IPS-20b (cell line): ENCODE data around the gene PKP4.

Source experiments
- H3K27ac ChIP-seq: one replicate; pipeline ENCODE4 v1.5.1; 2013; ENCODE audit warnings: low read length
- H3K27me3 ChIP-seq: 2 replicates; pipeline ENCODE4 v1.6.1; 2013; ENCODE audit warnings: mild to moderate bottlenecking, low read length, inconsistent platforms; ENCODE audit not compliant: insufficient read depth
- H3K36me3 ChIP-seq: 2 replicates; pipeline ENCODE4 v1.6.1; 2013; ENCODE audit warnings: low read depth, mild to moderate bottlenecking, inconsistent platforms, low read length, moderate library complexity; ENCODE audit not compliant: insufficient read depth
- H3K4me1 ChIP-seq: 2 replicates; pipeline ENCODE4 v1.6.1; 2013; ENCODE audit warnings: mild to moderate bottlenecking, control low read depth, inconsistent platforms, low read length, moderate library complexity; ENCODE audit not compliant: insufficient read depth
- H3K4me3 ChIP-seq: 2 replicates; pipeline ENCODE4 v1.5.1; 2013; ENCODE audit warnings: mild to moderate bottlenecking, low read length, inconsistent platforms
- H3K9ac ChIP-seq: 2 replicates; pipeline ENCODE4 v1.6.1; 2013; ENCODE audit warnings: low read depth, mild to moderate bottlenecking, inconsistent platforms, low read length, moderate library complexity
- H3K9me3 ChIP-seq: 2 replicates; pipeline ENCODE4 v1.6.1; 2013; ENCODE audit warnings: mild to moderate bottlenecking, low read depth, low read length, inconsistent platforms; ENCODE audit not compliant: insufficient read depth

PKP4 gene

DNA sequence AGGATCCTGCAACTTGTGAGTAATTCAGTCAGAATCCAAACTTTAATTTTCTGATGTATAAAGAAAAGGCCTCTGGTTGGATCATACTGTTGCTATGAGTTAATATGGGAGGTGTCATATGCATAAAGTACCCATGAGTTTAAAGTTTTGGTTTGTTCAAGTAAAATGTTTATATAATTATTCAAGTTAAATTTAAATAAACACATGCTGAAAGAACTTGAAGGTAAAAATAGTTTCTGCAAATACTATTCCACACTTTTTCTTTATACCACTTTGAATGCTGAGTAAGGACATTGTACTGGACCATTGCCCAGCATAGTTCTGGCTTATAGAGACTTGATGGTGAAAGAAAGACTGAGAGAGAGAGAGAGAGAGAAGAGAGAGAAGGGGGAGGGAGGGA, 30.7 kb downstream of the PKP4 start:
- H3K27me3 ChIP-seq: no peaks in the 10 kb centered on the region
- H3K4me1 ChIP-seq: peaks cover 45% of the 10 kb centered on the region
- no peak overlapping the region for H3K27ac ChIP-seq
- no peak overlapping the region for H3K4me3 ChIP-seq
- H3K36me3 ChIP-seq: no peaks in the 10 kb centered on the region
- no peaks in the 10 kb centered on the region for H3K9me3 ChIP-seq
- no peak overlapping the region for H3K9ac ChIP-seq

DNA sequence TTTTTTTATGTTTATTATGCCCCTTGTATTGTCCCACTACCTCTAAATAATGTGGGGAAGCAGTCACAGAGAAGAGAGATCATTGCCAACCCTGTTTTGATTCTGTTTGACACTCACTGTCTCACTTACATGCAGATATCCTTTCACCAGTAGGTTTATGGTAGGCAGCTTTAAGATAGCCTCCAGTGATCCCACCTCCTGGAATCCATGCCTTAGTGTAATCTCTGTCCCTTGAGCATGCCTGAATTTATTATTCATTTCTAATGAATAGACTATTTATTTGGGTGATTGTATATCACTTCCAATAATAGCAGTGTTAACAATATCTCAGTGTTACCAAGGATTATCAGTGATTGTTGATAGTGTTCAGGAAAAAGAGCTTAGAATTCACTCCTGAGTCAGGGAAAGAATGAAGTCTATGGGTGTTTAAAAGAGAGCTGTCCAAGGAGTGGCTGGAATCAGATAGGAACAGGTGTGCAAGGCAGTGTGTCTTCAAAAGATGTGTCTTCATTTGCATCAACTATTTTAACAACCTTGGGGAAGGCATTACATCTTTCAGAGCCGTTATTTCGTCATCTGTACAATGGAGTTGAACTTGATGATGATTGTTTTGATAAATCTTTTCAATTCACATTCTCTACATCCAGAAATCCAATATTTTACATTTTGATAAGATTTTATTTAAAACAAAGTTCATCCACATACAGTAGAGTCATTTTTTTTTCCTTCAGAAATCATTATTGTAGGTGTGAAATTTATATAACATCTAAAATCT, 31.9 kb downstream of the PKP4 start:
- H3K36me3 ChIP-seq: no peaks in the 10 kb centered on the region
- H3K4me3 ChIP-seq: no peak overlapping the region; the same call in 1 of the 2 replicates
- H3K9me3 ChIP-seq: no peaks in the 10 kb centered on the region
- no peak overlapping the region for H3K27ac ChIP-seq
- H3K27me3 ChIP-seq: no peaks in the 10 kb centered on the region
- no peak overlapping the region for H3K9ac ChIP-seq
- peaks cover 45% of the 10 kb centered on the region for H3K4me1 ChIP-seq

DNA sequence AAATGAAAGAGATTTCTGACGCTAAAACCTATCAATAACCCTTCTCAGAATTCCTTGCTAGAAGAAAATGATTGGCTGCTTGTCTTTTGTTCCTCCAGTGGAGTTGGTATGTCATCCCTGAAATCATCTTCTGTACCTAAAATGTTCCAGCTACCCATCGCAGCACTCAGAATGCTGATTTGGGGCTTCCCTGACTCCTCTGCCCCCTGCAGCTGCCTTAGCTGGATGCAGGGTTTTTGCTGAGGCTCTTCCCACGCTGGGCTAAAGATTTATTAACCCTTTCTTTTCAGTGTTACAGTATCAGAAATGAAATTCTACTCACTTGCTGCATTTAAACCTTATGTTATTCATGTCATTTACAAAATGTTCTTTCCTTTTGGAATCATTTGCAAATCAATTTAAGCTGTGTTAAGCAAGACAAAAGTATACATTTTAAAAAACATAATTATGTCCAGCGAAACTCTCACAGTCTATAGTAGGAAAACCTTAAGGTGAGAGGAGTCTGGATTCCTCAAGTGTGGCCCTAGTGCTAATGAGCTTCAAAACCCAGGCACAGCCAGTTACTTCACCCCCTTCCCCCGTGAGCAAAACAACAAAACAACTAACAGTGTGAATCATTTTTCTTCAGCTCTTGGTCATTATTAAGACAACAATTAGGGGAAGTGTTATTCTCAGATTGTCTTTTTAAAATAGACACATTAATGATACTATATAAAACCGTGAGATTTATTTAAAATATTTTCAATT, 32.8 kb downstream of the PKP4 start:
- Histone ChIP-seq H3K9me3 (no peaks in the 10 kb centered on the region), H3K27me3 (no peaks in the 10 kb centered on the region), H3K4me1 (peaks cover 45% of the 10 kb centered on the region), H3K36me3 (no peaks in the 10 kb centered on the region), H3K4me3 (peak overlapping the region; percentile 23; the same call in 1 of the 2 replicates), H3K27ac (no peak overlapping the region), H3K9ac (peak overlapping the region; percentile 17; the same call in 1 of the 2 replicates)

DNA sequence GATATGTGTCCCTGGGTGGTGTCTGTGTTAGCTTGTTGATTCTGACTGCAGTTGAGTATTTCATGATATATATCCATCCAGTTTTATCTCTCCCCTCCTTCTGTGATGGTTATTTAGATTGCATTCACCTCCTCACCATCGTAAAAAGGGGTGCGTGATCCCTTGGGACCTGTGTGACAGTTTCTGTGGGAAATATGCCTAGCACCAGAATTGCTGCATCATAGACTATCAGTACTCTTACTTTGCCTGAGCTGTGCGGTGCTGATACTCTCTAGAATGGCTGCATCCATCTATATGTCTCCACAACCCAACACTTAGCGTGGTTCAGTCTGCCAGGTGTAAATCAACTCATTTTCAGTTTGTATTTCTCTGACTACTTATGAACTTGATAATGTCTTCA, 34.3 kb downstream of the PKP4 start:
- no peak overlapping the region for H3K9ac ChIP-seq
- H3K27me3 ChIP-seq: no peaks in the 10 kb centered on the region
- no peaks in the 10 kb centered on the region for H3K36me3 ChIP-seq

DNA sequence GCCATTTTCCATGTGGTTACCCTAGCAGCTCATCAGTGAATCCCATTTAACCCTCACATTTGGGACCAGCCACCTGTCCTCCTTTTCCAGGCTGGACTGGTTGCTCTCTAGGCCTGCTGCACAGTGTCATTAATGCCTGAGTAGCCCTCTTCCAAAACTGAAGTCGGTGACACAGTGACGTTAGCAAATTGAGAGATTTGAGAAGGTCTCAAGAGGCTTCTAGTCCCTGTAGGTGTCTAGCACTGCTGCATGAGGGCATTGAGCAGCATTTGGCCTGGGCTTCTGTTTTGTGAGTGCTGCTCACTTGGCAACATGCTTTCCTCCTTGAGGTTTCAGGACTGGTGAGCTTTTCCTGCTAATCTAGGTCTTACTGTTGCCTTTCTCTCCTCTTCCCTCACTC, 36.7 kb downstream of the PKP4 start:
- H3K4me1 ChIP-seq: peaks cover 43% of the 10 kb centered on the region
- H3K9me3 ChIP-seq: no peaks in the 10 kb centered on the region
- H3K4me3 ChIP-seq: no peak overlapping the region
- H3K9ac ChIP-seq: no peak overlapping the region
- no peak overlapping the region for H3K27ac ChIP-seq
- no peaks in the 10 kb centered on the region for H3K36me3 ChIP-seq
- no peaks in the 10 kb centered on the region for H3K27me3 ChIP-seq

More for the DNA sequence above, 34.3 kb downstream of the PKP4 start:
- Histone ChIP-seq H3K4me1 (peaks cover 37% of the 10 kb centered on the region), H3K4me3 (no peak overlapping the region), H3K9me3 (no peaks in the 10 kb centered on the region), H3K27ac (no peak overlapping the region)

DNA sequence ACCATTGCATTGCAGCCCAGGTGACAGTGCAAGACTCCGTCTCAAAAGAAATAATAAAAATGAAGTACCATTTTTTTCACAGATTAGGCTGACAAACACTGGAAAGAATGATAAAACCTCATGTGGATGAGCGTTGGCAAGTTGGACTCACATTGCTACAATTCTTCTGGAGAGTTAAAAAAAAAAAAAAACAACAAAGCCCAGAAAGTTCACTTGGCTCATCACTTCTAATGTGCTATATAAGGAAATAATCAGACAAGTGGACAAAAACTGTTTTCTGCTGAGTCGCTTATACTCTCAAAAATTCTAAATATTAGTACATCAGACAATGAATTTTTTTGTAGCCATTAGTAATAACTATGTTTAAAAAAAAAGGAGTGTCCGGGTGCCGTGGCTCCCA, 38.4 kb downstream of the PKP4 start:
- Histone ChIP-seq H3K27me3 (no peaks in the 10 kb centered on the region), H3K36me3 (no peaks in the 10 kb centered on the region), H3K9ac (no peak overlapping the region), H3K27ac (no peak overlapping the region), H3K4me3 (no peak overlapping the region), H3K4me1 (peaks cover 26% of the 10 kb centered on the region), H3K9me3 (no peaks in the 10 kb centered on the region)

DNA sequence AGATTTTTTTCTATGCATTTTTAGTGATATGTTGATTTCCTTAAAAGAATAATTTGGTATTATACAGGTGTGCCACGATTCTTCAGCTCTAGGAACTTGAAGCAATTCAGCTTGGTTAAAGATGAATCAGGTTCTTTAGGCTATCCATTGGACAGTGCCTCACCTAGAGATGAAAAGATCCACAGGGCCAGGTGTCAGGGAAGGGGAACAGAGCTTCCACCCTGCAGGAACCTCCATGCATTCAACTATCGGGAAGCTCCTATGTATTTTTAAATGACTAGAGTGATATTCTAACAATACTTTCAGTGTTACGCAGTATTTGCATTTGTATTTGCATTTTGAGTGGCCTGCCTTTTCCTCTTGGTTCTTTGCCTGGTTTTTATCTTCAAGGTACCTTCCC, 40.2 kb downstream of the PKP4 start:
- peaks cover 15% of the 10 kb centered on the region for H3K4me1 ChIP-seq
- no peak overlapping the region for H3K27ac ChIP-seq
- 0 out of 2 replicates have a peak overlapping the region, but pooled peaks have one; percentile 6 for H3K4me3 ChIP-seq

DNA sequence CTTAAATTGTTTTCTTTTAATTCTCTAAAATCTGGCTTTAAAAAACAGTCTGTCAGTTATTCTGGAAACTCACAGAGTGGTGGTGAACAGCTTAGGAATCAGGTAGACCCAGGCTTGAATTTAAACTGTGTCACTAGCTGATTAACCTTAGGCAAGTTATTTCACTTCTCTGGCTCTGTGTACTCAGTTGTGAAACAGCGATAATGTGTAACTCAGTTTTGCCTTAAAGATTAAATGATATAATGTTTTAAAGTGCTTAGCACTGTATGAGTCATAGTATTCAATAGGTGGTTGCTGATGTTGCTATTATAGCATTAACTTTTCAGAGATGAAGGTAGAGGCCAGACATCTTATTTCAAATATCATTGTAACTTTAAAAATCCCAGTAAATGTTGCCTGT, 40.7 kb downstream of the PKP4 start:
- peaks cover 17% of the 10 kb centered on the region for H3K4me1 ChIP-seq
- H3K9ac ChIP-seq: 0 out of 2 replicates have a peak overlapping the region, but pooled peaks have one; percentile 11
- no peaks in the 10 kb centered on the region for H3K36me3 ChIP-seq
- no peaks in the 10 kb centered on the region for H3K27me3 ChIP-seq
- no peaks in the 10 kb centered on the region for H3K9me3 ChIP-seq
- no peak overlapping the region for H3K27ac ChIP-seq
- H3K4me3 ChIP-seq: 0 out of 2 replicates have a peak overlapping the region, but pooled peaks have one; percentile 6

More for the DNA sequence above, 40.2 kb downstream of the PKP4 start:
- no peaks in the 10 kb centered on the region for H3K36me3 ChIP-seq
- H3K9me3 ChIP-seq: no peaks in the 10 kb centered on the region
- no peak overlapping the region for H3K9ac ChIP-seq
- no peaks in the 10 kb centered on the region for H3K27me3 ChIP-seq

DNA sequence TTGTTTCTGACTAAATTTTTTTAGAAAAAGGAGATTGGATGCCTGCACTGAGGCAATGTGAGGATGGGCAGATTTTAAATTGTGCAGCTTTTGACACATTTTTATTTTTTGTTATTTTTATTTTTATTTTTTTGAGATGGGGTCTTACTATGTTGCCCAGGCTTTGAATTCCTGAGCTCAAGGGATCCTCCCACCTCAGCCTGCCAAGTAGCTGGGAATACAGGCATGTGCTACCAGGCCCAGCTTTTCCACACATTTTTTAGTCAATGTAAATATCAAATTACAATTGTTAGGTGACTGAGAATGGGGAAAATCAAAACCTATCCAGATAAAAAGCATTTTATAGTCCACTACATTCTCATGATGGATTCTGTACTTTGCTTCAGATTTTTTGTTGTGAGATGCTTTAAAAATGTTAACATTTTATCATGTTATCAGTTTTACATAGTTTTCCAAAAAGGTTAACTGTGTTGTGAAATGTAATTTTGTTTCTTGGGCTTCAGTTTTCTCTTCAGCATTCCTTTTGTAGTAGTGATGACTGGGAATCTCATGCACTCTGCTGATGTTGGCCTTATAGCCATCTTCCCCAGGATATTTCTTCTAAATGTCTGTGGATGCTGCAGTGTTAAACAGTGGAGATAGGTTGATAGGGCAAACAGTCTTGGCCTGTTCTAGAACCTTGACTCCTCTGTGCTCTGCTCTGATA, 41.4 kb downstream of the PKP4 start:
- H3K9ac ChIP-seq: no peak overlapping the region
- no peaks in the 10 kb centered on the region for H3K36me3 ChIP-seq
- H3K4me1 ChIP-seq: peaks cover 22% of the 10 kb centered on the region
- H3K27ac ChIP-seq: no peak overlapping the region
- no peaks in the 10 kb centered on the region for H3K27me3 ChIP-seq
- H3K9me3 ChIP-seq: no peaks in the 10 kb centered on the region
- no peak overlapping the region for H3K4me3 ChIP-seq

DNA sequence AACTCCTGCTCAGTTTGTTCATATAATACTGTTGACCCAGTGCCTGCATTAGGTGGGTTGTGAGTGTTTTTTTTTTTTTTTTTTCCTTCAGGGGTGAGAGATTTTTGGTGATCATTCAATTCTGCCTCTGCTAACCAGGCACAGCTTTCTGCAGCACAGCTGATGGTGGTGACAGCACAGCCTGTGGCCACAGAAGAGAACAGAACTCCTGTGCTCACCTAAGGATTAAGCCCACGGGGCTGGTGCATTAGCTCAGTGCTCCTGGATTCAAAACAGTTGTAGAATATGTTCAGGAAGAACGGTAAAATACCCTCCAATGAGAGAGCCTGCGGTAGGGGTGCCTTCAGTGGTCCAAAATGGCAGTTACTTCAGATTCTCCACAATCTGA, 42.0 kb downstream of the PKP4 start:
- Histone ChIP-seq H3K4me1 (peaks cover 22% of the 10 kb centered on the region), H3K36me3 (no peaks in the 10 kb centered on the region), H3K9ac (no peak overlapping the region), H3K27me3 (no peaks in the 10 kb centered on the region), H3K4me3 (no peak overlapping the region), H3K9me3 (no peaks in the 10 kb centered on the region), H3K27ac (no peak overlapping the region)

DNA sequence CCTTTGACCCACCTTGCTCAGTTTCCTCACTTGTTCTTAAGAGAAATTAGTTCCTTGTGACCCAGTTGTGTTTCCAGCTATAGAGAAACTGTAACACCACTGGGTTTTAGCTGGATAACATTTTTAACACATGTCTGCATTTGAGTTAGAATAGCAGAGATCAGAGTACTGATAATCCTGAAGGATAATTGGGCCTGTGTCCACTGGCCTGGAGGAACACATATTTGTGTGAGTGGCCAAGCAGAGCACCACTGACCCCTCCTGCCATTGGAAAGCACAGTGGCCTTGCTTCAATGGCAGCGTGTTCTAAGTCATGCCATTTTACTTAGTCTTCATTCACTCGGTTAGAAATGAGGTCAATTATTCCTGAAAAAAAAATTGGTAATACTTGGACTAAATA, 42.6 kb downstream of the PKP4 start:
- peaks cover 22% of the 10 kb centered on the region for H3K4me1 ChIP-seq
- H3K36me3 ChIP-seq: no peaks in the 10 kb centered on the region
- H3K9me3 ChIP-seq: no peaks in the 10 kb centered on the region
- no peak overlapping the region for H3K27ac ChIP-seq
- no peak overlapping the region for H3K9ac ChIP-seq
- no peak overlapping the region for H3K4me3 ChIP-seq
- no peaks in the 10 kb centered on the region for H3K27me3 ChIP-seq
